HepG2 (cell line): ENCODE measurements around the gene VWA1. TPM values are rescaled to one million over a fixed set of nuclear protein-coding genes. Genes with fewer than 3 reads are reported as not detected.
A peak's percentile ranks its signal among the peaks of the same experiment; 100 is the strongest.

Experiments used
- DR1 ChIP-seq: sonication (generic); formaldehyde crosslinking; IDR thresholded peaks from 2 replicates; pipeline ENCODE4 v1.8.0; 2021; ENCODE audit warnings: mild to moderate bottlenecking, missing genetic modification reagents, inconsistent platforms
- HIC2 ChIP-seq: sonication (generic); formaldehyde crosslinking; IDR thresholded peaks from 2 replicates; pipeline ENCODE4 v1.9.0; 2022; ENCODE audit warnings: low read depth, missing genetic modification reagents
- HOXA5 ChIP-seq: sonication (generic); formaldehyde crosslinking; IDR thresholded peaks from 2 replicates; pipeline ENCODE4 v1.4.0; 2020; ENCODE audit warnings: missing genetic modification reagents
- IRF9 ChIP-seq: sonication (generic); formaldehyde crosslinking; IDR thresholded peaks from 2 replicates; pipeline ENCODE4 v1.8.0; 2022; ENCODE audit warnings: missing genetic modification reagents, mild to moderate bottlenecking, borderline replicate concordance
- MXI1 ChIP-seq: IDR thresholded peaks from 3 replicates; pipeline ENCODE4 v1.6.1; 2012; ENCODE audit warnings: low read depth, low read length, inconsistent platforms, borderline replicate concordance
- NFATC3 ChIP-seq: sonication (generic); formaldehyde crosslinking; IDR thresholded peaks from 2 replicates; pipeline ENCODE4 v1.5.1; 2020; ENCODE audit warnings: mild to moderate bottlenecking, missing genetic modification reagents
- NR2F1 ChIP-seq, 2 experiments: fragments of 450-650 bp in 1 of 2; formaldehyde crosslinking in 1 of 2; IDR thresholded peaks; 2 replicates each; pipeline versions ENCODE4 v1.5.0 to v1.6.1; 2016 to 2020; ENCODE audit warnings: mild to moderate bottlenecking in 1 of 2, missing compliant biosample characterization in 1 of 2, missing genetic modification reagents in 1 of 2, moderate library complexity in 1 of 2
- PAF1 ChIP-seq: IDR thresholded peaks from 2 replicates; pipeline ENCODE4 v1.6.1; 2016; ENCODE audit warnings: missing genetic modification reagents, missing compliant biosample characterization
- PATZ1 ChIP-seq: sonication (generic); formaldehyde crosslinking; IDR thresholded peaks from 2 replicates; pipeline ENCODE4 v1.4.0; 2020; ENCODE audit warnings: missing genetic modification reagents
- POLR2AphosphoS2 ChIP-seq: IDR thresholded peaks from 2 replicates; pipeline ENCODE4 v1.6.1; 2011; ENCODE audit warnings: low read depth, low read length, improper control_type of control experiment
- RAD21 ChIP-seq: fragments of 450-650 bp; formaldehyde crosslinking; IDR thresholded peaks from 2 replicates; pipeline ENCODE4 v1.5.0; 2020; ENCODE audit warnings: mild to moderate bottlenecking
- REPIN1 ChIP-seq: sonication (generic); formaldehyde crosslinking; IDR thresholded peaks from 2 replicates; pipeline ENCODE4 v1.8.0; 2022; ENCODE audit warnings: missing genetic modification reagents, low read depth, mild to moderate bottlenecking, borderline replicate concordance
- TRAFD1 ChIP-seq: sonication (generic); formaldehyde crosslinking; IDR thresholded peaks from 2 replicates; pipeline ENCODE4 v1.5.1; 2020; ENCODE audit warnings: missing genetic modification reagents, mild to moderate bottlenecking, borderline replicate concordance
- U2AF1 ChIP-seq: fragments of 200-400 bp; formaldehyde crosslinking; optimal IDR thresholded peaks from 2 replicates; pipeline ENCODE3; 2017; ENCODE audit warnings: mild to moderate bottlenecking, low read depth, low read length
- UBTF ChIP-seq: sonication (generic); formaldehyde crosslinking; IDR thresholded peaks from 2 replicates; pipeline ENCODE4 v1.4.0; 2020; ENCODE audit warnings: mild to moderate bottlenecking, missing genetic modification reagents
- ZBTB3 ChIP-seq: sonication (generic); formaldehyde crosslinking; IDR thresholded peaks from 2 replicates; pipeline ENCODE4 v1.4.0; 2020; ENCODE audit warnings: low read depth, mild to moderate bottlenecking, moderate library complexity, missing genetic modification reagents, borderline replicate concordance
- ZBTB38 ChIP-seq: sonication (generic); formaldehyde crosslinking; IDR thresholded peaks from 2 replicates; pipeline ENCODE4 v1.5.1; 2020; ENCODE audit warnings: mild to moderate bottlenecking, missing genetic modification reagents
- ZFY ChIP-seq: sonication (generic); formaldehyde crosslinking; IDR thresholded peaks from 2 replicates; pipeline ENCODE4 v1.4.0; 2020; ENCODE audit warnings: missing genetic modification reagents
- ZNF501 ChIP-seq: sonication (generic); formaldehyde crosslinking; IDR thresholded peaks from 2 replicates; pipeline ENCODE4 v1.5.1; 2020; ENCODE audit warnings: mild to moderate bottlenecking, moderate library complexity, missing genetic modification reagents
- polyA plus RNA-seq, 8 experiments: library from polyadenylated mRNA; depleted of rRNA in 3 of 8; stranded (reverse) in 7 of 8; unstranded in 1 of 8; fragments of >200 nt; fragmentation: Illumina TruSeq in 4 of 8; extraction: Trizol in 4 of 8; gene quantifications; 2 replicates each; pipeline versions ENCODE4 v1.2.1 to v1.2.3, GENCODE V29; 2011 to 2016; ENCODE audit warnings: low read depth in 4 of 8, missing spikeins in 1 of 8, mixed read lengths in 1 of 8; ENCODE audit not compliant: insufficient read depth in 1 of 8
- total RNA-seq, 5 experiments: library from RNA; depleted of rRNA; stranded (reverse); fragments of >200 nt; fragmentation: Illumina TruSeq; extraction: Trizol; gene quantifications; 2 replicates each; pipeline ENCODE4 v1.2.3, GENCODE V29; 2016; ENCODE audit warnings: low read depth in 1 of 5

Gene VWA1
- total and polyA plus RNA-seq, 2 of the 13 experiments (the other 11 are each of a cell fraction or from before 2014, with no cell fraction given): 40.9 to 57.5 TPM

- TF ChIP-seq POLR2AphosphoS2 (no peak), REPIN1 (CRISPR knock-in tag) (peak; percentile 55; the same call in 1 of the 2 replicates), PAF1 (CRISPR knock-in tag) (no peak), UBTF (peak; percentile 68), NR2F1 (CRISPR knock-in tag; IDR thresholded peaks at IDR 0.05) (no peak), ZFY (CRISPR knock-in tag) (peak; percentile 44), ZNF501 (CRISPR knock-in tag) (peak; percentile 61), ZBTB38 (0 out of 2 replicates have a peak, but pooled peaks have one; percentile 35), NFATC3 (CRISPR knock-in tag) (0 out of 2 replicates have a peak, but pooled peaks have one; percentile 54), U2AF1 (peak; percentile 86), RAD21 (peak; percentile 93), ZBTB3 (CRISPR knock-in tag) (peak; percentile 73; the same call in 1 of the 2 replicates), HIC2 (peak; percentile 66), PATZ1 (CRISPR knock-in tag) (peak; percentile 93), MXI1 (peak; percentile 72; the same call in 1 of the 3 replicates), DR1 (peak; percentile 26; the same call in 1 of the 2 replicates), TRAFD1 (no peak), IRF9 (CRISPR knock-in tag) (peak; percentile 58; the same call in 1 of the 2 replicates), HOXA5 (CRISPR knock-in tag) (peak; percentile 79)
Observed at GRCh38 chr1:1441002-1441888, 5.8 kb downstream of the VWA1 start (continued).
